Stimulated activated CD4-positive, alpha-beta T cell treated with anti-CD3 and anti-CD28 coated beads, TNF-alpha, amount 100 ng/mL, for 4 hours (primary cell): ENCODE measurements around the gene USP7.
"Not testable (repeated sequence)": the region's sequence is repeated elsewhere in the genome, so short reads cannot be mapped to it uniquely, and the experiment has no call there.

Experiments
- DNase-seq, 3 experiments: peaks; one replicate each; pipeline ENCODE4 v3.0.0-alpha.2; 2020; ENCODE audit warnings: low read depth in 3 of 3

USP7 gene

DNA sequence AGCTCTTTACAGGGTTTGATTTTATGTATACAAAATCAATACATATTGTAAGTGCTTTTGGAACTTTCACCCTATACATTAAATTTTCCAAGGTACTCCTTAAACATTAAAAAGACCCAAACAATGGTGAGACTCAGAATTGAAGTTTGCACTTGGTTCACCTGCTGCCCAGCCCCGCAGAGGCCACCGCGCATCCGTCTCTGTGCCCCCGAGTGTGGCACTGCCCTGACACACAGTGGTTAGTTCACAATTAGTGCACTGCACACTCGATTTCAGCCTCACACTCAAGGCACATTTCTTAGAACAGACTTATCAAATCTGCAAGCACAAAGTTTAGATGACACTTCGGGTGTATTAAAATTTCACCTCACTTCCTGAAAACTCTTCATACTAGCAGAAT is 38.3 kb downstream of the USP7 start:
- DNase-seq = no peak

DNA sequence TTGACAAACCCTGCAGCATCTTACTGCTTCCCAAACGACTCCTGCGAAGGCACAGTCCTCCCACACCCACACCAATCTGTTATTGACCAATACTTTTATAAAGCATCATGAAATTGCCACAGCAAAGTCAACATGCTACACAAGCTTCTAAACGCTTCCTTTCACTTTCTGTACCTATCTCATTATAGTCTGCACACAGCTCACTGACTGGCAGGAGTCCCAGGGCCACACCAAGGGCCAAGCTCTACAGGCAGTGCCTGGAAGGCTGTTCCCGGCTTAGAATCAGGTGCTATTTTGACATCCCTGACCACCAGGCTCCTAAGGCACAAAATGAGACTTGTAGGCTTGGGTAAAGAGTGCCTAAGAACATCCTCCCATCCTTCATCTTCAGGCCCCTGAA is 39.5 kb downstream of the USP7 start:
- no peak for DNase-seq

DNA sequence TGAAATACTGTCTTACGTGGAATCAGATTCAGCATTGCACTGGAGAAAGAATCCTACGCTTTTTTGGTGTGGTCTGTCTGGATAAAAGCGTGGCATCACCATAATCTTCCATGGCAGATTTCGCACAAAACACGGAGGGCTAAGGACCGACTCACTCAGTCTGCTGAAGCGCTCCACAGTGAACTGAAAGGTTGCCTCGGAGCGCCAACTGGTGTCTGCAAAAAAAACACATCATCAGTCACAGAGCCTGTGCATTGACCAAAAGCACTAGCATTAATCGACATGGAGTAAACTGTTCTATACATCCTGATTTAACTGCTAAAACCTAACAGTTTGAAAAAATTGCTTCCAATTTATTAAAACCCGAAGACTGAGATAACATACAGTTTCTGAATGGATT is 40.5 kb downstream of the USP7 start:
- no peak for DNase-seq

DNA sequence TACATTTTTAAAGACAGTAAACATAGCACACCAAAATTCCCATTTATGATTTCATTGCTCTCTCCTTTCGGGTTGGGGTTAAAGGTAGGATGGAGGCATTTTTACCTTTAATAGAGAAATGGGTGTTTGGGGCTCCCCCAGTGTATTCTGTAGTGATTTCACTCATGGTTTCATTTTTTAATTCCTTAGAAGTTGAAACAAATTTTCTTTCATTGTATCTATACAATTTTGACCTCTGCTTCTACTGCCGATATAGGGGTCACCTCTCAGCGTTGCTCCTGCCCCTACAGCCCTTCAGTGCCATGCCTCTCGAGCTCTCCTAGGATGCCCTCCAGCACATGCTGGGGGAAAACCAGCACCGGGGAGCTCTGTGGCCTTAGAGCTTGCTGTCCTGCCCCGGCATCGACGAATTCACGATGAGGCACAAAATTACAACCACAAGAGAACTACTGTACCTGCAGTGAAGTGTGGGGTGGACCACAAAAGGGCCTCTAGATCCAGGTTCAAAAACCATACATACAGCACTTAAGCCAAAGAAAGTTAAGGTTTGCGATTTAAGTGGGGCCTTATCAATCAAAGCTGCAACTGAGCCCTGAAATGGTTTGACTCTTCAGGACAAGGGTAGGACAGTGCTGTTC is 42.2 kb downstream of the USP7 start:
- no peak for DNase-seq

DNA sequence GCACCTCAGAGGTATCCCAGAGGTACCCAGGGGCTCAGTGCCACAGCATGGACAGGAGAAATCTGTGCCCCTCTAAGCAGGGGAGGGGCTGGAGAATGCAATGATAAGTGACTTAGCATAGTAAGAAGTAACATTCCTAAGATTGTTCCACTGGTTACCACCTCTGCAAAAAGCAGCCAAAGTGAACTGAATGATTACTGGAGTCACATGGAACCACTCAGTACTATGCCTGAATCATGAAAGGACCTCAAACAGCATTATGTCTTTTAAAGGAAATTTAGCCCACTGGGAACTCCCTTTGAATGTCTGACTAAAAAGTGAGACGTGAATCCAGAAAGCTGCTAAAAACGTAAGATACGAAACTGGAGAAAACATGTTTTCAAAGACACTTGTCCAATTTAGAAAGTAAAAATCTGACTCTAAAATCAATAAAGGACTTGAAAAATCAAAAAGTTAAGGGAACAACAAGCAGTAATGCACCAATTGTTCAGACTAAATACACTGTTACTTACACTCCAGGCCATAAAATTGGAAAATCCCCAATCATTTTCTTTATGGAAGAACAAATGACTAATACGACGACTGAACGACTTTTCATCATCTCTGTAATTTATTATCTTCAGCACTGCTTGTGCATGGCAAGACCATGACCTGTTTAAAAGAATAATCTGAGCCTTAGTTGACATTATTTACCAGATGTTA is 42.9 kb downstream of the USP7 start:
- DNase-seq = no peak

DNA sequence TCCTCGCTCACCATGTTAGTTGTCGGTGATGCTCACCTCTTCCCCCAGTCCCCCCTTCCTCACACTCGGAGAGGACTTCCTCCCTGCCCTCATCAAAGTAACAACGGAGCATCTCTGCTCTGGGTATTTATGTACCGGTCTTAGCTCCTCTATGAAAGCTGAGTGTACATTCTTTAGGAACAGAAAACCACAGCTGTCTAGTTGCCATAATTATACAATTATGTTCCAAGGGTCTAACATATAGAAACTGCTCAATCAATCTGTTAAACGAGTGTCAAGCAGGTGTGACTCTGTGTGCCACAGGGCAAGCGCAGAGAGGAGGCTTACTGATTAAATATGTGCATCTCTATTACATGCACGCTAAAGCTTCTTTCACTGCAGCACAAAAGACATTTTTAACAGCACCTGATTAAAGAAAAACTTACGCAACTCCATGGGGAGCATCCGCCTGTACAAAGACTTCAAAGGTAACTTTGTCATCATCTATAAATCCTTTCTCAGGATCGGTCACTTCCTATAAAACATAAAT is 43.7 kb downstream of the USP7 start:
- DNase-seq = no peak

DNA sequence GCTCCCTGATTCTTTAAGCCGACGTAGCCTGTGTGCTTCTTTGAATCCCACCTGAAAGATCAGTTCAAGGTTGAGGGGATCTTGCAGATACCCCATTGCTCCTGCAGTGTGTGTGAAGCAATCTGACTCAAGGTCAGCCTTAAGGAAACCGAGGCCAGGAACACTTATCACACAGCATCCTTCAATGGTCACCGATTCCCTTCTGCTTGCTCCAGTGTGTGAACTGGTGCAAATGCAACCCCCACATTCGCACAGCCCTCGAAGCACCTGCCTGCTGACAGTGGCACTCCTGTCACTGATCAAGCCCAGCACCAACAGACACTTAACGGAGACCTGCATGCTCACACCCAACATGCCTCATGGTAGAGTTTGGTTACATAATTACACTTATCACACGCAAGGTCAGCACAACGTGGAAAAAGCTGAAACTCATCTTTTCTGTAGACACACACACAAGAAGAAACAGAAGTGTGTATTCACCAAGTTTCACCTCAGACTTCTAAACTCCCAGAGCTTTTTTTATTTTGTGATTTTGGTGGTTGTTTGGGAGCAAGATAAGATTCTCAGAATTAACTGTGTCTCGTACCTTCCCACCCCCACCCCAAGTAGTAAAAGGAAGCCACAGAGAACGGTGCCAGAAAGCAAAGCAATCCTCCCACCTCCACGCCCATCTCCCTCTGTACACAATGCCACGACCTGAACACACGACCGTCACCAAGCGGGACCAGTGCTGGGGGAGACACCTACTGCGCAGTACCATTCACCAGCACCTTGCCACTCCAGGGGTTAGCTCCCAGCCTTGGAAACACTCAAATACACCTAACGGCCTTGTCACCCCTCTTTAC is 44.4 kb downstream of the USP7 start:
- no peak for DNase-seq

DNA sequence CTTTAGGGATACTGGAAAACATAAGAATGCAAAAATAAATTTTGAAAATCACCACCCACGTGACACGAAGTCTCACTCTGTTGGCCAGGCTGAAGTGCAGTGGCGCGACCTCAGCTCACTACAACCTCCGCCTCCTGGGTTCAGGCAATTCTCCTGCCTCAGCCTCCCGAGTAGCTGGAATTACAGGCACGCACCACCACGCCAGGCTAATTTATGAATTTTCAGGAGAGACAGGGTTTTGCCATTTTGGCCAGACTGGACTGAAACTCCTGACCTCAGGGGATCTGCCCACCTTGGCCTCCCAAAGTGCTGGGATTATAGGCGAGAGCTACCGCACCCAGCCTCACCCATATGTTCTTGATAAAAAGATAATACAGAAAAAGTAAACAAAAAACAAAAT is 46.4 kb downstream of the USP7 start:
- DNase-seq = not testable (repeated sequence)

DNA sequence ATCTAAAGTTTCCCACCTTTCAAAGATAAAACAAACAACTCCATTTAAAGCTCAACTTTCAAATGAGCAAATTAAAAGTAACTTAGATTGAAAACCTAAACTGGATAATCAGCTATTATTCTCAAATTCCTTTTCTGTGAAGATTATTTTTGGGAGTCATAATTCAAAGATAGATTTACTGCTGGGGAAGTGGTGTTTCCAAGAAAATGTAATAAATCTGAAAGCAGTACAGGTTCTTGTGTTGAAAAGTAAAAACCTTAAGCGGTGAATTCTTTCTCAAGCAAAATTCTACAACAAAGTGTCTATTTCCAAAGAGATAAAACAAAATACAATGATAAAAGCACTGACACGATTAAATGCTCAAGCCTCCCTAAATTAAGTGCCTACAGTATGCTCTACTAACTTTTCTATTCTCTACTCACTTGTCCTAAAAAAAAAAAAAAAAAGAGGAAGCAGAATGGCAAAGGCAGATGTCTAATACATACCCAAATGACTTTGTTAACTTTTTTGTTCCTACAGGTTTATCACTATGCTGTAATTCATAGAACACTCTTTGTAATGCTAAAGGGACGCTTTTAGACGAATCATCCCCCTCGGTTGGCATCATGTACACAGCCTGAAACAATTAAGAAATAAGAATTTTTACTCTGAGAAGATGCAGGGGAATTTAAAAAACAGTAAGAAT is 47.0 kb downstream of the USP7 start:
- DNase-seq = no peak

DNA sequence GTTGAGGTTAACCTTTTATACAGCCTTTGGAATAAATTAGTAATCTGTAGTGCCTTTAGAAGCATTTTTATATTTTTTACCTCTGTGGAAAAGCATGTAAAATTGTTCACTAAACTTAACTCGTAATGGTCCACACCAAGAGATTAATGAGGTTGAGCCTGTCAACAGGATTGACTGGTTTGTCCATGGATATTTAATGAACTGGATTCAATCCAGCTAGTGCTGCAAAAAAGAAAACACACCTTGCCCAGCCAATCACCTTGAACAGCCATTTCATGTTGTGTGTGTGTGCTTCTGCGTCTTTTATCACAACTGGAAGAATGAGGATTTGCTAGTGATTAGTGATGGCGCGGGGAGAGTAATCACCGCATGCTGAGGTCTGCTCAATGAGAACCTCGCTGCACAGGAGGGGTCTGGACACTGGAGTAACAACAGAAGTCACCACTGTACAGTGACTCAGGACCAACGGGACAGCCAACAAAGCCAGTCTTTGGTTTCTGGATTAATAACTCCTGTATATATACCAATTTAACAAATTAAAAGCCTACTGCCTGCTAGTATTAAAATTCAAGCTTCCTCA is 47.9 kb downstream of the USP7 start:
- DNase-seq = no peak

DNA sequence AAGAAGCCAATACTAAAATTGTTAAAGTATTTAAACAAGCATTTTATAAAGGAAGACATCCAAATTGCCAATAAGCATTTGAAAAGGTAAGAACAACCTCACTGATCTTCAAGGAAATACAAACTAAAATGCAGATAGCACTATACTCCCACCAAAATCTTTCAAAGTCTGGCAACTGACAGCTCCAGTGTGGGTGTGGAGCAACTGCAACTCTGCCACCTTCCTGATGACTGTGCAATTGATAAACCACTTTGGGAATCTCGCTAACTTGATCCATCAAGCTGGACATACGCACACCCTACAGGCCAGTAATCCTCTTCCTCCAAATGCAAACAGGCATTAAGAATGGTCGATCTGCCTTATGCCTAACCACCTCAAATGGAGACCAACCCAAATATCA is 49.6 kb downstream of the USP7 start:
- no peak for DNase-seq

DNA sequence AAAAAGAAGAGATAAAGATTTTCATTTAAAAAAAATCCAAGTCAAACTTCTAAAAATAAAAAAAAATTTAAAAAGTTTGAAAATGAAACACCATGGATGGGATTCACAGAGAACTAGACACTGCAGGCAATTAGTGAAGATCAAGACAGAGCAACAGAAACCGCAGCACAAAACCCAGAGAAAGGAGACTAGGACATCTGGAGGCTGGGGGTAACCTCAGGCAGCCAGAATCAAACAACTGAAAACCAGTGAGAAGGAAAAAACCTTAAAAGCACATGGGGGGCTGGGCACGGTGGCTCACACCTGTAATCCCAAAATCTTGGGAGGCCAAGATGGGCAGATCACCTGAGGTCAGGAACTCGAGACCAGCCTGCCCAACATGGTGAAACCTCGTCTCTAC is 50.9 kb downstream of the USP7 start:
- DNase-seq = no peak

DNA sequence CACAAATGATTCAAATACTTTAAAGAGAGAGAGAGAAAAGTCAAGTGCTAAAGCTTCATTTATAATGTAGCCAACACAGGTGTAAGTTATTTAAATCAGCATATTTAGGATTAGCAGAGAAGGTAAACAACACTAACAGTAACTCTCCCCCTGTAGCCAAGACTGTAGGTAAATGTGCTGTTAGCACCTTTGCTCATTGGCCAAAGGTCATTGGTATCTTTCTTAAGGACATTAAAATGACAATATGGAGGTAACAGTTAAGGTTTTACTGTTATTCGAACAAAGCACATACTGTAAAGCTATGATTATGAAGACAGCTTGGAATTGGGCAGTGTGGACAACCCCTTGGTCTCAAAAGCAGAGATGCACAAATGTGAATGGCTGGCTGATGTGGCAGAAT is 52.9 kb downstream of the USP7 start:
- no peak for DNase-seq

DNA sequence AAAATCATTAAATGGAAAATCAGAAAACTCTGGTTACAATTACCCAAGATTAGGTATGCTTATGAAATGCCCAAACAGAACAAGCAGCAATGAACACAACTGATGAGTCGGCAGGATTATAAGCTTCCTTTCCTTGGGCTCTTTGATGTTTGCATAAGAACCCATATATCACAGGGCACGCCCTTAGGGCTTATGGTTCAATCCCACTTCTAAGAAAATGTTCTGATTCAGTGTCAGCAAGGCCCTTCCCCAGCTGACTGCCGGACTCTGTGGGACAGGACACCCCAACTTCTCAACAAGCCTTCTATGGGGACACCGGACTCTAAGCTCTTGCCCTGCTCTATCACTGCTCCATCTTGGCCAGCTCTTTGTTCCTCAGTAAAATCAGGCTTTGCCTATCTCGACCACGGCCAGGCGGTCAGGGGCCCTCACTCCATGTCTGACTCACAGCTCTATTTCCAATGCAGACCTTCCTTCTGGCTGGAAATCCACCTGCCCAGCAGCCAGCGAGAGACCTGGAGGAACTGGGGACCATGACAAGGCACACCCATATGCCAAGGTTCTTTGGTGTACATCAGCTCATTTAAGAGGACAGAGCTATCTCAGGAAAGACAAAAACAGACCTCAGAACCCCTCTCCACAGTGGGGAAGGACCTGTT is 54.8 kb downstream of the USP7 start:
- DNase-seq = no peak

DNA sequence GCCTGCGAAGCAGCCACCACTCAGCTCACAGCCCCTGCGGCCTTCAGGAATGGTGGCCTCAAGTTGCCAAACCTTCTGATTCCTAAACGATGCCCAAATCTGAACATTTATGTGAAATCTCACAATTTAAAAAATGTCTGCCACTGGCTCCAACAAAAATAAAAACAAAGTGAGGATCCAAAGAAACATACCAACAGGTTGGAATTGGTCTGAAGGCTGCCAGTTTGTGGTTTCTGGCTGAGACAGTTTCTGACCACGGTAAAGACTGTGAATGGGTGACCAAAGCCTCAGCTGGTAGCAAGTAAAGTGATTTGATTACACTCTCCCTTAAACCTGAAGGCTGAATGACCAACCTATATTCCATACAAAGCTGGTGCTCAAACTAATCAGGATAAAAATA is 56.6 kb downstream of the USP7 start:
- no peak for DNase-seq

DNA sequence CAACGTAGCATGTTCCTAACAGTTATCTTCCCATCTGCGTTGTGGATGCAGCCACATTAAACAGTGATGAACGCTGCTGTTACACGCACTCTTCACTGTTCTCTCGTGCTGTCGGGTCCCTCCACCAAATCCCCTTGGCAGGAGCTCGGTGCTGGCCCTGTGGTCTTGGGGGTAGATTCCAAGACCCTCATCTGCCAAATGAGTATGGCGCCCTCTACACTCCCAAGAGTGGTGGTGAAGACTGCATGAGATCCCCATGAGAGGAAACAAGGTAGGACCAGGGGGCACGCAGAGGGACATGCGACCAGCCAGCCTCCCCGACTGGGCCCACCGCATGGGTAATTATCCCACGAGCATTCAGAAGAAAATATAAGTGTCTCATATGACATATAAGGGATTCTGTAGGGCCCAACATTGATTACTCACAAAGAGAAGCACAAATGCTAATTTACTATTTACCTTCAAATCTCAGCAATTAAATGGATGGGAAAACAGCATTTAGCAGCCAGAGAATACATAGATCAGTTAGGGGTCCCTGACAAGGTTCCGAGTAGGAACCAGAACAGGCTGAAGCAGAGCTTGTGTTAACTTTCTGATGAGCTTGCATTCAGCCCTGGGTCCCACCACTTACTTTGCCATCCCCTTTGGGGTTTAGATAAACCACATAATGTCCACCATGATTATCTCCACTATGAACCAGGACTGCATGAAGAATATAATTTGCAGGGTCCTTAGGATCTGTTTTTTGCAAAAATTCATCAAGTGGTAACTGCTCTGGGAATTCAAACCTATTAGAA is 57.7 kb downstream of the USP7 start:
- no peak for DNase-seq

DNA sequence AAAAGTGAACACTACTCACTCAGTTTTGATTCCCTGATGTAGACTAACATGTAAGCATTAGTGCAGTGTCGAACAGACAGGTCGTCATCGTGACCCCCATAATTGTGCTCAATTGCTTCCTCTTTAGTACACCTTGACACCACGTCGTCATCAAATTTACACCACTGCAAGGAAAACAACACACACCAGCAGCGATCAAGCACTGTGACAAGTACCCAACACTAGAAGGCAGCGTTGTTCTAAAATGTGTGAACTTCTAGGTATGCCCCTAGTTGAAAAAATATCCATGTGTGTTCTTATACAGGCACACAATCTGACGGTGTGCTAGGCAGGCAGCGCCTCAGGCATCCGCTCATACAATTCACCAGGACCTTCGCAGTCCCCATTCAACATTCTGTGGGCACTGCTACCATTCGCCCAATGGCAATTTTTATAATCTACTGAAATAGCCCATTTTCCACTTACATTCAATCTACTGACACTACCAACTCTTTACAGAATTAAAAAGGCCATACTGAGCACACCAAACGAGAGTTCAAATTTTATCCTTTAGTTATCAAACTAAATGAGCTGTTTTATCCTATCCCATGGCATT is 58.4 kb downstream of the USP7 start:
- DNase-seq = no peak

DNA sequence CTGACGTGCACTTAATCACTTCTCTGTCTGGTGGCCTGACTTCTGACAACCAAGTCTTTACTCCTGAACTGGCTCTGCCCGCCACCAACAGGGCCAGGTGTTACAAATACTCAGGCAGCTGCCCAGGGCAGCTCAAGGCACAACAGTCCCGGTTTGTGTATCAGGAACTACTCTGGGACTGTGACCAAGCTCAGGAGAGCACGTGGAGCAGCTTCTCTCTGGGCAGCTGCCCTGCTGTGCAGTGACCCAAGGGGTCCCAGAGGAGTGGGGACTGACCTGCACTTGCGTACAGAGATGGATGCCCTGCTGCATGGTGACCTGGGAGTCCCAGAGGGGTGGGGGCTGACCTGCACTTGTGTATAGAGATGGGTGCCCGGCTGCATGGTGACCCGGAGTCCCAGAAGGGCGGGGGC is 59.7 kb downstream of the USP7 start:
- no peak for DNase-seq

DNA sequence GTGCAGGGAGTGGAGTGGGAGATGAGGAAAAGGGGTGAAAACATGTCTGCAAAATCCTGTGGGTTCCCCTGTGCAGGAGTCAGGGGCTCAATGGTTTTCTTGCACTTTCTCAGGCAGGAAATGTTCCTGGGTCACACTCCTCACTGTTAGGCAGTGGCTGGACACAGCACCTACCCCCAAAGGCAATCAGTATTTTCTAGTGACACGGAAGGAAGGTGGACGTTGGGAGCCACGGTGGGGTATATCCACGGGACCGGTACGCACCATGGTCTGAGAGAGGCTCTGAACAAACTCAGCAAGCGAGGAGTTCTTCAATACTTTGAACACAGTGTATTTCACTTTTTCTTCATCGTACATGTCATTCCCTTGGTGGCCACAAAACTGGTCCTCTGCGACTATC is 60.7 kb downstream of the USP7 start:
- DNase-seq = no peak

DNA sequence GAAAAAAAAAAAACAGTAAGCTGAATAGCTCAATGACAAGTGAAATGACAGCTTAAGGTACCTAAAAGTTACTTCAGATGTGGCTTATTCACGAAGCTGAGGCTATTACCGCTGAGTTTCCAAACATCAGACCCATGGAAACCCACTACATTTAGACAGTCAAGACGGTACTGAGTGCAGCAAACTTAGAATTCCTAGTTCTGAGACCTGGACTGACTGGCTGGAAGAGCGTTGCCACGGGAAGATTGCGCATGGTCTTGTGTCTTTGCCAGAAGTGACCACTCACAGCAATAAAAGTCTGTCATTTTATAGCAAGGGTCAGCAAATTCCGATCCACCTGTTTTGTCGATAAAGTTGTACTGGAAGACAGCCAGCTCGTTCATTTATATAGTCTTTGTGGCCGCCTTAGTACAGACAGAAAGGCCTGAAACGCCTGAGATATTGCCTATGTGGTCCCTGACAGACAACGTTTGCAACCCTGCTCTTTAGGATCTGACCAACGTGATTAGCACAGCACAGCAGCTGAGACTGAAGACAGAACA is 62.3 kb downstream of the USP7 start:
- no peak for DNase-seq
